GM23248 (cell line): ENCODE results near the gene FRZB.
"Not testable (repeated sequence)": the region's sequence is repeated elsewhere in the genome, so short reads cannot be mapped to it uniquely, and the experiment has no call there.

Source experiments
- EZH2 ChIP-seq: fragments of 200-600 bp; sonication (generic); IDR thresholded peaks from 2 replicates; pipeline ENCODE4 v1.6.1; 2018; ENCODE audit warnings: antibody characterized with exemption, mild to moderate bottlenecking; ENCODE audit not compliant: insufficient read depth, poor library complexity, severe bottlenecking
- EZH2phosphoT487 ChIP-seq: fragments of 200-600 bp; sonication (generic); IDR thresholded peaks from 2 replicates; pipeline ENCODE4 v1.6.1; 2018; ENCODE audit warnings: antibody characterized with exemption, moderate library complexity, mild to moderate bottlenecking, low read depth; ENCODE audit not compliant: insufficient read depth

- not testable (repeated sequence) for TF ChIP-seq EZH2, EZH2phosphoT487
These were observed 13.7 kb upstream of the FRZB start for GRCh38 chr2:182880100-182880499.
